Loucy (cell line): ENCODE data around the gene TEN1.

ENCODE experiments used
- H2AFZ ChIP-seq: fragments of 200-600 bp; sonication (generic); 2 replicates; pipeline ENCODE4 v1.6.0; 2016; ENCODE audit warnings: antibody characterized with exemption, mild to moderate bottlenecking, low read length, moderate library complexity
- H3F3A ChIP-seq: fragments of 200-600 bp; 2 replicates; pipeline ENCODE4 v1.6.0; 2016; ENCODE audit warnings: antibody characterized with exemption, low read depth, mild to moderate bottlenecking
- H3K27me3 ChIP-seq: fragments of 200-600 bp; sonication (generic); 2 replicates; pipeline ENCODE4 v1.6.1; 2014; ENCODE audit warnings: low read length, mild to moderate bottlenecking; ENCODE audit not compliant: insufficient read depth, poor library complexity, severe bottlenecking
- H3K36me3 ChIP-seq: fragments of 200-600 bp; sonication (generic); 2 replicates; pipeline ENCODE4 v1.6.1; 2016; ENCODE audit warnings: low read length; ENCODE audit not compliant: insufficient read depth
- H3K4me1 ChIP-seq: fragments of 200-600 bp; sonication (generic); 2 replicates; pipeline ENCODE4 v1.5.1; 2014; ENCODE audit warnings: low read length, mild to moderate bottlenecking; ENCODE audit not compliant: insufficient read depth, poor library complexity, severe bottlenecking
- H3K4me2 ChIP-seq: fragments of 200-600 bp; sonication (generic); 2 replicates; pipeline ENCODE4 v1.6.0; 2014; ENCODE audit warnings: antibody characterized with exemption, low read length, low read depth, mild to moderate bottlenecking; ENCODE audit not compliant: poor library complexity, severe bottlenecking
- H3K4me3 ChIP-seq: fragments of 200-600 bp; sonication (generic); 2 replicates; pipeline ENCODE4 v1.5.1; 2014; ENCODE audit warnings: low read length, mild to moderate bottlenecking, mixed read lengths; ENCODE audit not compliant: poor library complexity, severe bottlenecking
- H3K79me2 ChIP-seq: fragments of 200-600 bp; sonication (generic); 2 replicates; pipeline ENCODE4 v1.6.1; 2014; ENCODE audit warnings: low read length; ENCODE audit not compliant: insufficient read depth
- H3K9ac ChIP-seq: fragments of 200-600 bp; sonication (generic); 2 replicates; pipeline ENCODE4 v1.6.0; 2014; ENCODE audit warnings: mild to moderate bottlenecking, low read depth, low read length, moderate library complexity; ENCODE audit not compliant: poor library complexity, severe bottlenecking
- H3K9me2 ChIP-seq: fragments of 200-600 bp; sonication (generic); replicated peaks from 2 replicates; pipeline ENCODE4 v1.6.1; 2016; ENCODE audit warnings: low read depth, low read length, mixed read lengths
- H3K9me3 ChIP-seq: fragments of 200-600 bp; sonication (generic); 2 replicates; pipeline ENCODE4 v1.6.1; 2014; ENCODE audit warnings: mild to moderate bottlenecking, antibody characterized with exemption, low read length, low read depth; ENCODE audit not compliant: insufficient read depth
- H4K20me1 ChIP-seq: fragments of 200-600 bp; sonication (generic); 2 replicates; pipeline ENCODE4 v1.6.0; 2014; ENCODE audit warnings: antibody characterized with exemption, low read length, mild to moderate bottlenecking; ENCODE audit not compliant: insufficient read depth, poor library complexity, severe bottlenecking
- CTCF ChIP-seq: fragments of 200-600 bp; sonication (generic); conservative IDR thresholded peaks from 2 replicates; pipeline ENCODE4 v1.5.1; 2014; ENCODE audit warnings: mild to moderate bottlenecking, antibody characterized with exemption, low read length
- EZH2phosphoT487 ChIP-seq: fragments of 200-600 bp; IDR thresholded peaks from 2 replicates; pipeline ENCODE4 v1.6.1; 2018; ENCODE audit warnings: antibody characterized with exemption, mild to moderate bottlenecking, moderate library complexity, borderline replicate concordance

Gene TEN1

GRCh38 chr17:76032780-76033108 lies 53.7 kb downstream of the TEN1 start:
- TF ChIP-seq EZH2phosphoT487 (no peak), CTCF (no peak)
- peaks cover 40% of the 10 kb centered on the region for H3K4me1 ChIP-seq

DNA sequence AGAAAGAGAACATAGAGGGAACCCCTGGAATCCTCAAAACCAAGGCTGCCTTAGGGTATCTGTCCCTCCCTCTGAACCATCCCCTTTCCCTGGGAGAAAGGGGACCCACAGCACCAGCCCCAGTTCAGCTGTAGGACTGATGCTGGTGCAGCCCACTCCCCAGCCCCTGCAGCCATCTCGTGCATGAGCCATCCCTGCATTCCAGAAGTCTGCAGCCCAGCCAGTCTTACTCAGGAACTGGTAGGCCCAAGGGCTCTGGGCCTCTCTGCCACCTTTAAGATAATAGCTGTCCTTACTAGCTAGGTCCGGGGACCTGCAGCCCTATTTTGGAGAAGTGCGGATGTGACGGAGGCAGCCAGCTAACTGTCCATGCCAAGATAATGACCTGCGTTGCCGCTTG lies 54.1 kb downstream of the TEN1 start:
- Histone ChIP-seq H2AFZ (no peak overlapping the region), H3K79me2 (no peaks in the 10 kb centered on the region), H3K4me3 (no peak overlapping the region), H3K9ac (no peak overlapping the region), H3K9me3 (no peaks in the 10 kb centered on the region), H3F3A (peaks cover 5% of the 10 kb centered on the region; the same call in 1 of the 2 replicates), H3K9me2 (no peaks in the 10 kb centered on the region), H3K4me2 (no peak overlapping the region), H3K27me3 (no peaks in the 10 kb centered on the region), H4K20me1 (no peaks in the 10 kb centered on the region), H3K4me1 (peaks cover 41% of the 10 kb centered on the region), H3K36me3 (peaks cover 4% of the 10 kb centered on the region; the same call in 1 of the 2 replicates)
- TF ChIP-seq EZH2phosphoT487 (no peak), CTCF (no peak)

More at GRCh38 chr17:76032780-76033108, 53.7 kb downstream of the TEN1 start:
- H3K4me2 ChIP-seq, result no peak overlapping the region
- H2AFZ ChIP-seq, result no peak overlapping the region
- H3K9me2 ChIP-seq, result no peaks in the 10 kb centered on the region
- no peak overlapping the region for H3K9ac ChIP-seq
- no peaks in the 10 kb centered on the region for H3K9me3 ChIP-seq
- no peaks in the 10 kb centered on the region for H3K27me3 ChIP-seq
- no peak overlapping the region for H3K4me3 ChIP-seq
- no peaks in the 10 kb centered on the region for H3K79me2 ChIP-seq
- H4K20me1 ChIP-seq, result no peaks in the 10 kb centered on the region
- H3K36me3 ChIP-seq, result no peaks in the 10 kb centered on the region; the same call in 1 of the 2 replicates
- H3F3A ChIP-seq, result peaks cover 5% of the 10 kb centered on the region; the same call in 1 of the 2 replicates

DNA sequence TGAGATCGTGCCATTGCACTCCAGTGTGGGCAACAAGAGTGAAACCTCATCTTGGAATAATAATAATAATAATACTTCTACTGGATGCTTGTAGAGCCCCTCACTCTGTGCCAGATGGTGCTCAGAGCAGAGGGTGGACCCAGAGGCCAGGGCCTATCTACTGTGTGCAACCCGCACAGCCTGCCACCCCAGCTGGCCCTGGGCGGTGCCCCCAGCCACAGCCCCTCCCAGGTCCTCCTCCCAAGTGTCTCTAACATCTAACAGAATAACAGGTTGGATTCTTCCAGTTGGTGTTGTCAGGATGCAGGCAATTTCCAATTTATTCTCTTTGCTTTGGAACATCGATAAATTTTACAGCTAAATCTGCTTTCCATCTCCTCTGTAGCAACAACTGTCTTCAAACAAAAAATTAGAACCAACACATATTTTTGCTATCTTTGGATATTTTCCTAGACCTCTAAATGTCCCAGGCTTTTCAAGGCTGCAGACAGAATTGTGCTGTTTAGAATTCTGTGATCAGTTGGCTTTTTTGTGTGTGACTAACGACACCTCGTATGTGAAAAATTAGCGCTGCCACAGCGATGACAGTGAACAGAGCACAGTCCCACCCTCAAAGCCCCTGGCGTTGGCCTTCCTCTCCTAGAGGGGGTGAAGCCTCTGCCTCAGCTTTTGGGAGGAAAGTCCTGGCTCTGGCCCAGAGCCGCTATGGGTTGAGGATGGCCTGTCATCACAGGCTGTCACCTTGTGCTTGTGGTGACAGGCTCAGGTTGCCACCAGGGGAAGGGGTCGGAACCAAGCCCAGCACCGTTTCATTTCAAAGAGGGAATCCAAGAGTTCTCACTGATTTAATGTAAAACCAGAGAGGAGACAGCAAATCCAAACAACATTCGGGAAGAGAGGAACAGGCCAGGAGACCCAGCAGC lies 55.6 kb downstream of the TEN1 start:
- H3F3A ChIP-seq, result peaks cover 3% of the 10 kb centered on the region; the same call in 1 of the 2 replicates
- TF ChIP-seq CTCF (no peak), EZH2phosphoT487 (no peak)
- H3K9ac ChIP-seq, result no peak overlapping the region
- H3K9me2 ChIP-seq, result no peaks in the 10 kb centered on the region
- H3K36me3 ChIP-seq, result peaks cover 19% of the 10 kb centered on the region; the same call in 1 of the 2 replicates
- no peaks in the 10 kb centered on the region for H3K27me3 ChIP-seq
- no peak overlapping the region for H3K4me2 ChIP-seq
- no peak overlapping the region for H3K4me3 ChIP-seq
- no peaks in the 10 kb centered on the region for H3K79me2 ChIP-seq
- H3K4me1 ChIP-seq, result peaks cover 28% of the 10 kb centered on the region
- H2AFZ ChIP-seq, result no peak overlapping the region
- H3K9me3 ChIP-seq, result no peaks in the 10 kb centered on the region
- no peaks in the 10 kb centered on the region for H4K20me1 ChIP-seq
